GM04504 (cell line): ENCODE data around the gene TRH.
"Not testable (repeated sequence)": the region's sequence is repeated elsewhere in the genome, so short reads cannot be mapped to it uniquely, and the experiment has no call there.

Experiments
- DNase-seq: peaks from one replicate; pipeline ENCODE4 v3.0.0-alpha.2; 2012; ENCODE audit warnings: low read depth

TRH gene

GRCh38 chr3:130012108-130012507, 37.6 kb downstream of the TRH start:
- not testable (repeated sequence) for DNase-seq

GRCh38 chr3:130013246-130013645, 38.7 kb downstream of the TRH start:
- not testable (repeated sequence) for DNase-seq

- DNase-seq, result peak; percentile 7
Observed at GRCh38 chr3:130014526-130014925, 40.0 kb downstream of the TRH start.

GRCh38 chr3:130017661-130018060, 43.1 kb downstream of the TRH start:
- not testable (repeated sequence) for DNase-seq

DNA sequence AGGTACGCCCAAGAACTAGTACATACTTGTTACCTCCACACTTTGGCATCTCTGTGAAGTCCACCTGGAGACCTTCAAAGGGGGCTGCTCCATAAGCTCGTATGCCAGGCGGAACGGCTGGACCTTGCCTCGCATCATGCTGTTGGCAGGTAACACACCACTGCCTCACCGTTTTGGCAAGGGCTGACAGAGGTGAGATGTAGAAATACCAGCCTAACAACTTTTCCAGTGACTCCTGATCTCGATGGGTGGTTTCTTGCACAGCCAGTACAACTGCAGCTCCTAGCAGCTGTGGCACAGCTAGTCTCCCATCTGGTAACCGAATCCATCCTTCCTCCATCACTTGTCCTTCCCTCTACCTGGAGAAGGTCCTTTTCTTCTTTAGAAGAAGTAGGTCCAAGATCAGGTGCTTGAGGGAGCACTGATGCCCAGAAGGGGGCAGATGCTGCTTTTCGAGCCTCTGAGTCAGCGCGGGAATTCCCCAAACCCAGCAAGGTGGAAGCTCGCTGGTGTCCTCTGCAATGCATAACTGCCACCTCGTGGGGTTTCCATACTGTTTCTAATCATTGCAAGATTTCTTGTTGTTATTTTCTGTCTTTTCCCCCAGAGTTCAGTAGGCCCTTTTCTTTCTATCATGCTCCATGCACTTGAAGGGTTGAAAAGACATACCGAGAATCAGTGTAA, 51.8 kb downstream of the TRH start:
- DNase-seq, result not testable (repeated sequence)

DNA sequence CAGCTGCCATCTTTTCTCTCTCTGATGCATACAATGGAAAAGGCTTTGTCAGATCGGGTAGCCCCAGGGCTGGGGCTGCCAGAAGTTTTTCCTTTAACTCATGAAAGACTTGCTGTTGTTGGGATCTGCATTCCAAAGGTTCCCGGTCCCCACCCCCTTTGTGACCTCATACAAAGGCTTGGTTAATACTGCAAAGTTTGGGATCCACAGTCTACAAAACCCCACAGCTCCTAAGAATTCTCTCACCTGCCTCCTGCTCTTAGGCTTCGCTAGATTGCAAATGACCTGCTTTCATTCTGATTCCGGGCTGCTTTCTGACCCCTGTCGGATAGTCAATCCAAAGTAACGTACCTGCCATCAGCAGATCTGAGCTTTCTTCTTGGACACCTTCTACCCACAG, 52.9 kb downstream of the TRH start:
- not testable (repeated sequence) for DNase-seq
